Lower leg skin (tissue), 4 donors: ENCODE results near the gene C6. TPM values are rescaled to one million over a fixed set of nuclear protein-coding genes. Genes with fewer than 3 reads are reported as not detected.

Source experiments
- DNase-seq, 2 donors: peaks; one replicate each; pipeline ENCODE4 v3.0.0-alpha.2; 2019; ENCODE audit warnings: low spot score in 2 of 2
- H3K4me3 ChIP-seq: fragments of 200-600 bp; sonication (generic); 2 replicates; pipeline ENCODE4 v1.5.1; 2017; ENCODE audit warnings: mild to moderate bottlenecking, low read depth; ENCODE audit not compliant: poor library complexity, severe bottlenecking
- POLR2A ChIP-seq, 2 donors: fragments of 450-650 bp; IDR thresholded peaks; one replicate each; pipeline ENCODE4 v1.6.1; 2016 to 2017; ENCODE audit warnings: antibody characterized with exemption in 2 of 2, mild to moderate bottlenecking in 1 of 2, moderate library complexity in 1 of 2
- WGBS, 2 donors: methylation state at CpG; one replicate each; pipeline ENCODE4 v1.1.5; 2018; 5-methylcytosine and 5-hydroxymethylcytosine counted together
- intact Hi-C: fragments of 100-400 bp; cut with DNase I; formaldehyde crosslinking; loops from one replicate; pipeline ENCODE4 v1.15.0; 2023; ENCODE audit warnings: low total_unique reads
- total RNA-seq, 4 donors: library from RNA; depleted of rRNA; stranded (reverse); fragments of >200 nt; gene quantifications; one replicate each; pipeline ENCODE4 v1.1.0, GENCODE V29; 2016
- TF ChIP-seq, protein P1 (sequence below), 3 donors: fragments of 450-650 bp; IDR thresholded peaks; one replicate each; pipeline ENCODE4 v1.5.1; 2016; ENCODE audit warnings: antibody characterized with exemption in 3 of 3, mild to moderate bottlenecking in 3 of 3, moderate library complexity in 2 of 3

The C6 gene
- total RNA-seq, 4 donors from 2014 or later = 0.27 to 3.6 (median 2.2) TPM

DNA sequence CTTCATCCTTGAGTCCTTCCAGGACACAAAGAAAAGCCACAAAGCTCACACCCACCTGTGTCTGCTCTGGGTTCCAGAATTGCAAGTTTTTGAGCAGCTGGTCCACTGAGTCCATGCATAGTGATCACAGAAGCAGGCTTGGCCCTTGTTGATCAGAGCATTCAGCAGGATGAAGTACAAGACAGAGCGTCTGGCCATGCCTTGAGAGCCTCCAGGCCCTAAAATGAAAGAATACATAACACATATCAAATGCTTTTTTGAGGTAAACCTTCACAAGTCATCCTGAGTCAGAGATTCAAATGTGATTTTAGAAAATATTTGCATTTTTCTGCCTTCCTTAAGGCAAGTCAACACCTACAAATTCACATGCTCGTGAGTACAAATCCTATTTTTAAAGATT is 10.3 kb downstream of the C6 start:
- no peak for DNase-seq
- TF ChIP-seq, protein P1, sequence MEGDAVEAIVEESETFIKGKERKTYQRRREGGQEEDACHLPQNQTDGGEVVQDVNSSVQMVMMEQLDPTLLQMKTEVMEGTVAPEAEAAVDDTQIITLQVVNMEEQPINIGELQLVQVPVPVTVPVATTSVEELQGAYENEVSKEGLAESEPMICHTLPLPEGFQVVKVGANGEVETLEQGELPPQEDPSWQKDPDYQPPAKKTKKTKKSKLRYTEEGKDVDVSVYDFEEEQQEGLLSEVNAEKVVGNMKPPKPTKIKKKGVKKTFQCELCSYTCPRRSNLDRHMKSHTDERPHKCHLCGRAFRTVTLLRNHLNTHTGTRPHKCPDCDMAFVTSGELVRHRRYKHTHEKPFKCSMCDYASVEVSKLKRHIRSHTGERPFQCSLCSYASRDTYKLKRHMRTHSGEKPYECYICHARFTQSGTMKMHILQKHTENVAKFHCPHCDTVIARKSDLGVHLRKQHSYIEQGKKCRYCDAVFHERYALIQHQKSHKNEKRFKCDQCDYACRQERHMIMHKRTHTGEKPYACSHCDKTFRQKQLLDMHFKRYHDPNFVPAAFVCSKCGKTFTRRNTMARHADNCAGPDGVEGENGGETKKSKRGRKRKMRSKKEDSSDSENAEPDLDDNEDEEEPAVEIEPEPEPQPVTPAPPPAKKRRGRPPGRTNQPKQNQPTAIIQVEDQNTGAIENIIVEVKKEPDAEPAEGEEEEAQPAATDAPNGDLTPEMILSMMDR (IDR thresholded peaks at IDR 0.05) = no peak
- no peak for TF ChIP-seq POLR2A (IDR thresholded peaks at IDR 0.05)

DNA sequence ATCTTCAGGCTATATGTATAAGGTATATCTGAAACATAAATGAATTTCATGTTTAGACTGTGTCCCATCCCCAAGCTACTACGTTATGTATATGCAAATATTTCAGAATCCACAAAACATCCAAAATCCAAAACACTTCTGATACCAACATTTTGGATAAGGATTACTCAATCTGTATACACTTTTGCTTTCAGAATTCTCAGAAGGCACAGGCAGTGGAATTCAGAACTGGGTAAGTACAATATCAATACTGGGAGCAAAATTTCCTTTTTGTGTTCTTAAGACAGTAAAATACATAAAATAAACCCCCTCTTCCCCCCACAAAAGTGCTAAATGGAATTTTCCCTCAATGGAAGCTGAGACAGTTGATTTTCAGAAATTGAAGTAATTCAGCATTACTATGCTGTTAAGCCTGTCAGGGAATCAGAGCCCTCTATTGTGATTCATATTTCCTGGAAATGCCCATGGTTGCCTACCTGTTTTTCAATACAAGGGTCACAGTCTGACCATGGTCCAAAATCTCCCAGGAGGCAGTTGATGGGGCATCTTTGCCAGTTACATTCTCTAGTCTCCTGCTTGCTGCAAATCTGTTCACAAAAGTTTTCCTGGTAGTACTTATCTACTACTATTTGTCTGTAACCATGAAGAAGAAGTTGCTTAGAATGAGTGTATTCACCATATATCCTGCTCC is 12.1 kb downstream of the C6 start:
- TF ChIP-seq, protein P1 (IDR thresholded peaks at IDR 0.05) = no peak
- TF ChIP-seq POLR2A (IDR thresholded peaks at IDR 0.05) = no peak
- no peak for DNase-seq
- intact Hi-C loops = no loop called here
- 64 to 67% methylated on average over 1 of the region's 1 CpG for WGBS, 2 donors
- no peak overlapping the region for H3K4me3 ChIP-seq

More for the DNA sequence above, 10.3 kb downstream of the C6 start:
- H3K4me3 ChIP-seq = no peak overlapping the region
- WGBS, 2 donors = 79 to 88% methylated on average over 2 of the region's 2 CpGs
- intact Hi-C loops = no loop called here

DNA sequence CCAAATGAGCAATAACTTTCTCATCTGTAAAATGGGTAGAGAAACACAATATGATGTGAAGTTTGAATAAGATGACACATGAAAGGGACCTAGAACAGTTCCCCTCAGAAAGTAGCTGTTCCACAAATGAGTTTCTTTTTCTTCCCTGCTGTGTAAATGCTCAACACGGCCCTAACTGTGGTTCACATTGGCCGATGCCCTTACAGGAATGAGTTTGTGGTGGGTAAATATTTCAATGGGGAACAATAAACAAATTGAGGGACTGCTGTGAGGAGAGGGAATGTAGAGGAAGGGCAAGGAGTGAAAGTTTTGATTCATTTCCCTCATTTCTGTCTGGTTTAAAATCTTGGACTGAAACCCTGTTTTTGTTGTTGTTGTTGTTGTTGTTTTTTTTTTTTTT is 12.8 kb downstream of the C6 start:
- WGBS, 2 donors = 48 to 81% methylated on average over 2 of the region's 2 CpGs
- no peak for DNase-seq
- H3K4me3 ChIP-seq = no peak overlapping the region
- intact Hi-C loops = no loop called here
- TF ChIP-seq, protein P1 (IDR thresholded peaks at IDR 0.05) = no peak
- no peak for TF ChIP-seq POLR2A (IDR thresholded peaks at IDR 0.05)

DNA sequence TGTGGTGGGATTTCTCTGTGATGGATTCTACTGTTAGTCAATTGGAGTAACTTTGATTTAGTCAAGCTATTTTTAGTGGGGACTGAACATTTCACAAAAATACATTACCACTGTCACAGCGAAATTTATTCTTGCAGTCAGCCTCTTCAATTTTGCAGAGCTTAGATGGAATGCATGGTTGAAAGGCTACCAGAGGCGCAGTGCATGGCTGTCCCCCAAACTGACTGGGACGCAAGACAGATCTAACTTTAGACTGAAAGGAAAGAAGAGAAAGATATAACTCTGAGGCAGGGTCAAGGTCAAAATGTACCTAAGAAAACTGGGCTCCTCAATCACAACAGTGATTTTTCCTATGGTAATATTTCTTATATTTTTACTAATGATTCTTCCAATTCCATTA is 13.7 kb downstream of the C6 start:
- H3K4me3 ChIP-seq = no peak overlapping the region
- TF ChIP-seq, protein P1 (IDR thresholded peaks at IDR 0.05) = no peak
- TF ChIP-seq POLR2A (IDR thresholded peaks at IDR 0.05) = no peak
- DNase-seq = no peak
- 57 to 77% methylated on average over 3 of the region's 3 CpGs for WGBS, 2 donors
- intact Hi-C loops = no loop called here

DNA sequence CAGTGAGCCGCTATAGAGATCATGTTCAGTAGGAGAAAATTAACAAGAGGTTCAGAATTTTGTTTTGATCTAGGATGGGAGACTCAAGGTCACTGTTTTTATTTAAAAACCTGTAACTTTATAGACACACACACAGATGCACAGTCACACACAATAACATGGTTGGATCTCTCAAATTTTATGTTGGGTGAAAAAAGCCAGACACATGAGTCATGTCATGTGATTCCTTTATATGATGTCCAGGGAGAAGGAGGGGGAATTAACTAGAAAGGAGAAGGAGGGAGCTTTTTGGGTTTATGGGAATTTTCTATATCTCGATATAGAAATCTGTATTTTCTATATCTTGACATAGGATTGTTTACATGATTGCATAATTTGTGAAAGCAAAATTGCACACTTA is 17.1 kb downstream of the C6 start:
- no peak for TF ChIP-seq POLR2A (IDR thresholded peaks at IDR 0.05)
- TF ChIP-seq, protein P1 (IDR thresholded peaks at IDR 0.05) = no peak
- WGBS, 2 donors = 91 to 94% methylated on average over 2 of the region's 2 CpGs
- intact Hi-C loops = no loop called here
- H3K4me3 ChIP-seq = no peak overlapping the region
- DNase-seq = no peak

DNA sequence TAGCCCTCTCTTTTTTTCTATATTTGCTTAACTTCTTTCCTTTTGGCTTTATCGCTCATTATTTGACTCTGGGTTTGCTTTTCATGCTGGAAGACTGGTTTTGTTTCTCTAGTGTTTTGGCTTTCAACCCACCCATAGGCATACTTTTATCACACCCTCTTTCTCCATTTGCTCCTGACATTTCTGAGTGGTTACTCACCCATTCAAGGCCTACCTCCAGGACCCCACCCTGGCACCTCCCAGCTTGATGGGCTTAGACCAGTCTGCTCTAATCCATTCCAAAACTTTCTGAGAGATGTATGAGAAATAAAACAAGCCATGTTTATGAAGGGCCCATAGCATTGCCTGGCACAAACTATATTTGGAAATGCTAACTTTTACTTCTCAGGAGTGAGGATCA is 18.1 kb downstream of the C6 start:
- WGBS, 2 donors = 76 to 86% methylated on average over 1 of the region's 1 CpG
- TF ChIP-seq, protein P1 (IDR thresholded peaks at IDR 0.05) = no peak
- no peak for TF ChIP-seq POLR2A (IDR thresholded peaks at IDR 0.05)
- DNase-seq = no peak
- H3K4me3 ChIP-seq = no peak overlapping the region
- intact Hi-C loops = no loop called here
